CD4-positive, alpha-beta T cell treated with Interleukin-10 for 1 hour (primary cell): ENCODE data around the gene SCRT2.
"Not testable (repeated sequence)": the region's sequence is repeated elsewhere in the genome, so short reads cannot be mapped to it uniquely, and the experiment has no call there.

ENCODE experiments used
- DNase-seq: peaks from one replicate; pipeline ENCODE4 v3.0.0-alpha.2; 2020

Gene SCRT2

GRCh38 chr20:650954-651353 is 24.6 kb downstream of the SCRT2 start:
- DNase-seq, result no peak

- no peak for DNase-seq
Observed at GRCh38 chr20:650281-650680, 25.3 kb downstream of the SCRT2 start.

DNA sequence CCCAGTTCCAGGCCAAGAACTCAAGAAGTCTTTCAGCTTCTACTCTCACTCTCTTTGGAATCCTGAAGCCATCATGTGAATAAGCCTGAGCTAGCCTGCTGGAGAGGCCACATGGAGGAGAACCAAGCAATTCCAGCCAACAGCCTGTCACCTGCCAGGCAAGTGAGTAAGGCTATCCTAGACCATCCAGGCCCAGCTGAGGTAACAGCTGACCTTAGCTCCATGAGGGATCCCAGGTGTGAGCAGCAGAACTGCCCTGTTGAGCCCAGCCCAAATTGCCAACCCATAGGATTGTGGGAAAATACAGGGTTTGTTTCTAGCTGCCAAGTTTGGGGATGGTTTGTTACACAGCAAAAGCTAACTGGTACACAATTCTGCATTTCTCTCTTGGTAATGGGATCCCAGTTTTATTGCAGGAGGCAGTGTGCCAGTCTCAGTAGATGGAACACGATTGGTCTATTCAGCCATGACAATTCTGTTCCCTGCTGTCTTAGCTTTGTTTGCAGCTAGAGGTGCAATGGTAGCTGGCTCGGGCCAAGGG is 28.1 kb downstream of the SCRT2 start:
- DNase-seq, result no peak

- DNase-seq, result no peak
Observed at GRCh38 chr20:646868-647233, 28.8 kb downstream of the SCRT2 start.

DNA sequence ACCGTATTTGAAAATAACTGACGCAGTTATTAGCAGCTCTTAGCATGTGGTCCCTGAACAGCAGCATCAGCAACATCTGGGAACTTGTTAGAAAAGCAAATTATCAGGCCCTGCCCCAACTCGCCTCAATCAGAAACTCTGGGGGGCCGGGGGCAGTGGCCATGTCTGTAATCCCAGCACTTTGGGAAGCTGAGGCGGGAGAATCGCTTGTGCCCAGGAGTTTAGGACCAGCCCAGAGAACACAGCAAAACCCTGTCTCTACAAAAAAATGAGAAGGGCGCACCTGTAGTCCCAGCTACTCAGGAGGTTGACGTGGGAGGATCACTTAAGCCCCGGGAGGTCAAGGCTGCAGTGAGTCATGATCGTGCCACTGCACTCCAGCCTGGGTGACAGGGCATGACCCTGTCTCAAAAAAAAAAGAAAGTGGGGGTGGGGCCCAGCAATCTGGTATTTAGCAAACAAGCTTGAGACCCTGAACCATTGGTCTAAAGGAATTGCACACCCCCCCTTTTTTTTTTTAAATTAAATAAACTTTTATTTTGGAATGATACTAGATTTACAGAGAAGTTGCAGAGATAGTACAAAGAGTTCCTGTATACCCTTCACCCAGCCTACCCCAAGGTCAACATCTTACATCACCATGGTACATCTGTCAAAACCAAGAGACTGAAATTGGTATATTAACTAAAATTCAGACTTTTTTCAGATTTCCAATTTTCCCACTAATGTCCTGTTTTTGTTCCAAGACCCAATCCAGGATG is 29.3 kb downstream of the SCRT2 start:
- no peak for DNase-seq

DNA sequence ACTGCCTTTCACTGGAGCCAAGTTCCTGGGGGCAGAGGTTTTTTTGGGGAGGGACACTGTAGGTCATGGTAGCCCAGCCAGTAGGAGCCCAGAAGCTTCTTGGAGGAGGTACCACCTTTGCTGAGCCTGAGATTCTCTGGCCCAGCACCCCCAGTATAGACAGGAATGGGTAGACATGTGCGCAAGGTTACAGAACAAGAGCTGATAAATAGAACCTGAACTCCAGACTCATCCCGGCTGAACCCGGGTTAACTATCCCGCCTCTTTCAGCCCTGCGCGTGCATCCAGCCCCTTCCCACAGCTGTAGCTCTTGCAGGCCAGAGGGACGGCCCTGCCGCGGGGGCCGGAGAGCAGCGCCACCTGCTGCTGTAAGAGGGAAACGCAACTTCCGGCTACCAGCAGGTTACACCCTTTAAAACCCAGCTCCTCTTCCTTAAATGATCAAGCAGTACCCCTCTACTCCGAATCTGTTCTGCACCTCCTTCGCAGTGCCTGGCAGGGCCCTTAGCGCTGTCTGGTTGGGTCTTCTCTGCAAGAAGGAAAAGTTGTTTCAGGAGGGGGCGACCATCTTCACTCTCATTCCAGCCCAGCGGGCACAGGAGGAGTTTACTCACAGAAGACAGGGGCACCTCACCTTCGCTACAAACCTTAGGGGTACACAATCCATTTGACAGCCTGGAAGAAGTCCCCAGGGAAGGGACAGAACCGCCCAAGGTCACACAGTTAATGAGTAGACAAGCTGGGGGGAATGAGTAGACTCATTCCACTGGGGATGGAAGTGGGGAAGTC is 30.1 kb downstream of the SCRT2 start:
- DNase-seq, result peak; percentile 69

- DNase-seq, result no peak
Observed at GRCh38 chr20:644692-645317, 30.8 kb downstream of the SCRT2 start.

GRCh38 chr20:642398-643174 is 33.0 kb downstream of the SCRT2 start:
- no peak for DNase-seq

DNA sequence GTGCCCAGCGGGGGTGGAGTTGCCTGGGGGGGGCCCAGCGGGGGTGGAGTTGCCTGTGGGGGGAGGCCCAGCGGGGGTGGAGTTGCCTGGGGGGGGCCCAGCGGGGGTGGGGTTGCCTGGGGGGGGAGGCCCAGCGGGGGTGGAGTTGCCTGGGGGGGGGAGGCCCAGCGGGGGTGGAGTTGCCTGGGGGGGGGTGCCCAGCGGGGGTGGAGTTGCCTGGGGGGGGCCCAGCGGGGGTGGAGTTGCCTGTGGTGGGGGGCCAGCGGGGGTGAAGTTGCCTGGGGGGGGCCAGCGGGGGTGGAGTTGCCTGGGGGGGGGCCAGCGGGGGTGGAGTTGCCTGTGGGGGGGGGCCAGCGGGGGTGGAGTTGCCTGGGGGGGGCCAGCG is 33.6 kb downstream of the SCRT2 start:
- not testable (repeated sequence) for DNase-seq

GRCh38 chr20:641516-641875 is 34.1 kb downstream of the SCRT2 start:
- no peak for DNase-seq

DNA sequence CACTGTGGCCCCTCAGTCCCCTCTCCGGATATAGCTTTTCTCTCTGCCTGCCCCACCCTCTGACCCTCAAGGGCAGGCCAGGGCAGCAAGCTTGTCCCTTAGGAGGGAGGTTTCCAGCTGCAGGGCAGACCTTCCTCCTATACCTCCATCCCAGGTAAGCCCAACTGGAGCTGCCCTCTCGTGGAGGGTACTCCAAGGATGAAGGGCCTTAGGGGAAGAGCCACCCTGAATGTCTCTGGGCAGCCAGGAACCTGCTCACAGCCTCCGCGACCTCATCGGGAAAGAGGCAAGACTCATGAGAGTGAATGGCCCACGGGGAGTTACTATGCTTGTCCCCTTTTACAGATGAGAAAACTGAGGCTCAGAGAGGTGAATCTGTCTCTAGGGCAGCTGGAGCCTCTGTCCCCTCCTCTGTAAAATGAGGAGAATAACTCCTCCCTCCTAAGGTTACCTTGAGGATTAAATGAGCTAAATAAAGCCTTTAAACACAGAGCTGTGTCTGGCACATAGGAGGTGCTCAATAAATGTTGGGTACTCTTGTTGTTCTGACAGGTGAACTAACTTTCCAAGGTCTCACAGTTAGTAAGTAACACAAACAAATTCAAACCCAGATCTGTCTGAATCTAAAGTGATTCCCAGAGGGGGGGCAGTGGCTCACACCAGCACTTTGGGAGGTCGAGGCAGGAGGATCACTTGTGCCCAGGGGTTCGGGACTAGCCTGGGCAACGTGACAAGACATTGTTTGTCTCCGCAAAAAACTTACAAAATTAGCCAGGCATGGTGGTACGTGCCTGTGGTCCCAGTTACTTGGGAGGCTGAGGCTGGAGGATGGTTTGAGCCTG is 34.7 kb downstream of the SCRT2 start:
- DNase-seq, result no peak

DNA sequence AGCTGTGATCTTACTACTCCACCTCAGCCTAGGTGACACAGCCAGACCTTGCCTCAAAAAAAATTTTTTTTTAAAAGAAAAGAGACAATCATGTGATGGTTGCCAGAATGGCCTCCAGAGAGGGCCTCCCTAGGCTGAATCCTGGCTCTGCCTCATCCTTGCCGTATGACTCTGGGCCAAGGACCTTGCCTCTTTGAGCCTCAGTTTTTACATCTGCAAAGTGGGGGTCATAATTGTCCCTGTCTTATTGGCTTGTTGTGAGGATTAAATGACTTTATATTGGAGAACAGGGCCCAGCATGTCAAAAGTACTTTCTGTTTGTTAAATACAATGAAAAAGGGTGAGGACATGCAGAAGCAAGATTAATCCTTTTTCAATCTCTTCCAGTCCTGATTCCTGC is 37.0 kb downstream of the SCRT2 start:
- no peak for DNase-seq

DNA sequence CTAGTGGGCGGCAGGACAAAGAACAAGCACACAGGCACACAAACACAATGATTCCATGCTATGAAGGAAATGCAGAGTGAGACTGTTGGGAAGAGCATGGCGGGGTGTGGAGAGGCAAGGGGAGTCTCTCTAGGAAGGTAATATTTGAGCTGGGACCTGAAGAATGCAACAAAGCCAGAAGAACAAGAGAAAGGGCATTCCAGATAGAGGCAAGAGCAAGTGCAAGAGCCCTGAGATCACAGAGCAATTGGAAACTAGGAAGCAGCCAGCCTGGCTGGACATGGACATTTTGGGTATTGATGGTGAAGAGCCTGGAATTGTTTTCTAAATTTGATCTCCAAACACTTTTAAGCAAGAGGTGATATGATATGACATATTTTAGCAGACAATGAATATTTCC is 38.0 kb downstream of the SCRT2 start:
- DNase-seq, result no peak

GRCh38 chr20:635893-636338 is 39.7 kb downstream of the SCRT2 start:
- no peak for DNase-seq

DNA sequence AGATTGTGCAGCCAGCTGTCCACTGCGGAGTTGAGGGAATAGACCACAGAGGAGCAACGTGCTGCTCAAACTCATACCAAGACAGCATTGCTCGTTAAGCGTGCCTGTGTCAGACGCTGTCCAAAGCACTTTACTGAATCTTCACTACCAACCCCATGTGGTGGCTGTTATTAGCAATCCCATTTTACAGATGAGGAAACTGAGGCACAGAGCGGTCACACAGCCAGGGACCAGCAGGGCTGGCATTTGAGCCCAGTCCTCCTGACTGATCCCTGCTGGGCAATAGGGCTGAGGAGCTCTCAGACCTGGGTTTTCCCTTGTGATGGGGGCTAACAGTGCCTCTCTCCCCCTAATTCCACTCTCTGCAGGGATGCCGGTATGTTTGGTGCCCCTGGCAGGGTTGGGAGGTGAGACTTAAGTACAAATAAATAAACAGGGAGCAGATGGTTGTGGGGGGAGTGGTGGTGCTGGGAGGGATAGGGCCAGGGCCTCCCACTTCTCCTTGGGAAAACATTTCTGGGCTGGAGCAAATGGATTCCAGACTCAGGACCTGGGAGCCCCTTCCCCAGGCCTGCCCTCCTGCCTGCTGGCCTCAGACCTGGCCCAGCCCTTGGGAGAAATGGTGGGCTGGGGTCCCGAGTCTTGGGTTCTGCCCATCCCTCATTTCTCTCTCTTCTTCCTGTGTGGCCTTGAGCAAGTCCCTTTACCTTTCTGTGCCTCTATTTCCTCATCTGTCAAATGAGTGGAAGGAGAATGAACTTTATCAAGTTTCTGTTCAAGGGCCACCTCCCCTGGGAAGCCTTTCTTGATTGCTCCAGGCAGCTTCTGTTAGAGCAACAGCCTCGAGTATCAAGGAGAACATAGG is 40.3 kb downstream of the SCRT2 start:
- no peak for DNase-seq

DNA sequence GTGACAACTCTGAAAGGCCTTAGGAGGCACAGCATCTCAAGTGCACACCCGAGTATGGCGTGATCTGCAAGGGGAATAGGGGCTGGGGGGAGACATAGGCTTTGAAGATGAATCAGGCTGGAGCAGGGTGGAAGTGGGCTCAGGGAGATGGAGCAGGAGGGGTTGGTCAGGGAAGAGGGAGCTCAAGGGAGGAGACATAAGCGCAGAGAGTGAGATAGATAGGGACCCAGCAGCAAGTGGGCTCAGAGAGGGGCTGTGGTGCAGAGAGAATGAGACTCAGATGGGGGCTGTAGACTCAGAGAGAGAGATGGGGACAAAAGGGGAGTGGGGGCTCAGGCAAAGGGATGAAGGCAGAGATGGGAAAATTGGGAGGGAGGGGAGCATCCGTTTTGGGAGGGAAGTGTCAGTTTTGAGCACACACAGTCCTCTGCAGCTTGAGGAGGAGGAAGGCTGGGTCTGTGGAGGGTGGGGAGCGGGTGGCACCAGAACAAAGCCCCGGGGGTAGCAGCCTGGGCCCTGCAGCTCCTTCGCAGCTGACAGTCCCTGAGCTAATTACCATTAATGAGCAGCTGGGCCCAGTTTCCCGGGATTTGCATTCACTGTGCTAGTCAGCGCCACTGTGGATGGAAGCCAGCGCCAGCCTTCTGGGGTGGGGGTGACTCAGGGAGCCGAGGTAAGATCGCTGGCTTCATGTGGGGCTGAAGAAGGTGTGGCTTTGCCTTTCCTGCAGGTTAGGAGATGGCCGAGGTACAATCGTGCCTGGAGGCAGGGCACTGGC is 41.3 kb downstream of the SCRT2 start:
- no peak for DNase-seq

DNA sequence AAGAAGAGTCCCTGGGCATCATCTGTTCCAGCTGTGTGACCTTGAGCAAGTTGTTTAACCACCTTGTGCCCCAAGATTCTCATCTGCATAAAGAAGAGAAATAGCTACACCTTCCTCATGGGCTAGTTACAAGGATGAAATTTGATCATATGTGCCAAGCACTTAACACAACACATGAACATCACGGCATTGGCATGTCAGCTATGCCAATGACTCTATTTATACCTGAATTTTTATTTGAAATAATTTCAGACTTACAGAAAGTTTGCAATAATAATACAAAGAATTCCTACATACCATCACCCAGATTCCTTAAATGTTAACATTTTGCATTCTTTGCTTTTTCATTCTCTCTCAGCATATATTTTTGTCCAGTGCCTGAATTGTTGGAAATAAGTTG is 44.5 kb downstream of the SCRT2 start:
- DNase-seq, result no peak

DNA sequence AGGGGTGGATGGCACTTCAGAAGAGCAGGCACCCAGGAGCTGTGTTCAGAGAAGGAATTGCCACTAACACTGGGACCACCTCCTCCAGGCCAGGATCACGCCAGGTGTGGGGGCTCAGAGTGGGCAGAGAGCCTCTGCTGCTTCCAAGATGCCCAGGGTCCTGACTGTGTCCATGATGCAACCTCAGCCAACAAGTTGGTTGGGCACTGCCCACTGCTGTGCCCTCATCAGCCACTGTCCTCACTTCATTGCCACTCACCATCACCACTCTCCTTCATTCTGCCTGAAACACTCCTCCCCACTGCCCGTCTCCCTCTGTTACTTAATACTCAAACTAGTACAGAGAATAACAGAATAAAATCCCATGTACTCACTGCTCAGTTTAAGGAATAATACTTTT is 49.0 kb downstream of the SCRT2 start:
- DNase-seq, result no peak

DNA sequence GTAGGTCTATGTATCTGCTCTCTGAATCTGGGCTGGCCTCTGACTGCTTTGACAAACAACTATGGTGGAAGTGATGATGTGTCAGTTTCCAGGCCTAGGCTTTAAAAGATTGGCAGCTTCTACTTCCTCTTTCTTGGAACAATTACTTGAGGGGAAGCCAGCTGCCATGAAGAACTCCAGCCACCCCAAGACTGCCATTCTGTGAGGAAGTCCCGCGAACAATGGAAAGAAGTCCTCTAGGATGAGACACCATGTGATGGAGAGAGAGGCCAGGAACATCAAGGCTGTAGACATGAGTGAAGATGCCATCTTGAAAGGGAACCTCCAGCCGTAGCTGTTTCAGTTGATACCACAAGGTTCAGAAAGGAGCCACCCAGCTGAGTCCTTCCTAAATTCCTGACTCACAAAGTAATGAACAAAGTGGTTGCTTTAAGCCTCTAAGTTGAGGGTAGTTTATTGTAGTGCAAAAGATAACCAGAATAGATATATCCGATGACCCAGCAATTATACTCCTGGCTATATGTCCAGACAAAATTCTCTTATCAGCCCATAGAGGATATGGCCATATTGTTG is 50.2 kb downstream of the SCRT2 start:
- no peak for DNase-seq

GRCh38 chr20:623704-624103 is 51.9 kb downstream of the SCRT2 start:
- DNase-seq, result no peak
